Measurements from ENCODE around the gene NDFIP2.

Gene NDFIP2

DNA sequence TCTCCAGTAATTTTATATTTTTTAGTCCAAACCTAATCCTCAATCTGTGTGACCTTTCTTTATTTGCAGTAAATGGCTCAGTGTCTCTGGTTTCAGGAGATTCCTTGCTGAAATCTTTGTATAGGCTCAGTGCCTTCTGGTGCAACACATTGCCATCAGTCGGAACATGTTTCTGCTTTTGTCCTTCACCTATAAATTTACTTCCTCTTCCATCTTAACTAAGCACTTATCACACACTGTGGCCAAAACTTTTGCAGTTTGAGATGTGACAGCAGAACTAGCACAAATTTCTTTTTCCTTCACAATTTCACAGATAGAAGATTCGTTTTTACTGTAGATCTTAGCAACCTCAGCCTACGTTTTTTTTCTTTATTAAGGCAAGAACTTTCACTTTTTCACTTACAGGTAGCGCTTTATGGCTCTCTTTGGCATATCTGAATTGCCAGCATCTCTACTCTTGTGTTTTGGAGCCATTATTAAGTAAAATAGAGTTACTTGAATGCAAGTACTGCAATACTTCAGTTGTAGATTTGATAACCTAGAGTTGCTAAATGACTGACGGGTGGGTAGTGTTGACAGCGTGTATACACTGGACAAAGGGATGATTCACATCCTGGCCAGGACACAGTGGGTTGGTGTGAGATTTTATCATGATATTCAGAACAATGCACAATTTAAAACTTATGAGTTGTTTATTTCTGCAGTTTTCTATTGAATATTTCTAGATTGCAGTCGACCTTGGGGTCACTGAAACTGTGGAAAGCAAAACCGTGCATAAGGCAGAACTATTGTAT lies 44.3 kb downstream of the NDFIP2 start:
- no peak for DNase-seq (ENCODE audit: low read depth, low spot score)
- H3K4me3 ChIP-seq (ENCODE audit: insufficient read length, low read depth), result no peak overlapping the region

DNA sequence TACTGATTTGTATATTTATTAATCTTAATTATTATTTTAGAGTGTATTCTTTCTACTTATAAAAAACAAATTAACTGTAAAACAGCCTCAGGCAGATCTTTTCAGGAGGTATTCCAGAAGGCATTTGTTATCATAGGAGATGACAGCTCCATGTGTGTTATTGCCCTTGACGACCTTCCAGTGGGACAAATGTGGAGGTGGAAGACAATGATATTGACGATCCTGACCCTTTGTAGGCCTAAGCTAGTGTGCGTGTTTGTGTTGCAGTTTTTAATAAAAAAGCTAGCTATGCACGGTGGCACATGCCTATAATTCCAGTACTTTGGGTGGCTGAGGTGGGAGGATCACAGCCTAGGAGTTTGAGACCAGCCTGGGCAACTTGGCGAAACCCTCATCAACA lies 46.7 kb downstream of the NDFIP2 start:
- DNase-seq (ENCODE audit: low read depth, low spot score), result no peak
- TF ChIP-seq ZNF274 (IDR thresholded peaks at IDR 0.05; ENCODE audit: low read depth, low read length) (no peak), YY1 (IDR thresholded peaks at IDR 0.05; ENCODE audit: insufficient read depth, insufficient read length) (no peak), SUZ12 (IDR thresholded peaks at IDR 0.05; ENCODE audit: extremely low read depth, insufficient read depth, insufficient read length) (no peak)
- peaks cover 10% of the 10 kb centered on the region for H3K36me3 ChIP-seq (ENCODE audit: insufficient read depth, insufficient read length, low read length)
- H3K27me3 ChIP-seq (ENCODE audit: insufficient read depth, insufficient read length), result no peaks in the 10 kb centered on the region
- H3K4me3 ChIP-seq (ENCODE audit: insufficient read length, low read depth), result no peak overlapping the region
- no peak overlapping the region for H3K9ac ChIP-seq (ENCODE audit: insufficient read length, low read depth)
- H3K9me3 ChIP-seq (ENCODE audit: insufficient read depth, low read length), result no peaks in the 10 kb centered on the region
- H3K4me1 ChIP-seq (ENCODE audit: insufficient read depth, insufficient read length), result no peaks in the 10 kb centered on the region

More for the DNA sequence above, 44.3 kb downstream of the NDFIP2 start:
- Histone ChIP-seq H3K27me3 (ENCODE audit: insufficient read depth, insufficient read length) (no peaks in the 10 kb centered on the region), H3K9ac (ENCODE audit: insufficient read length, low read depth) (no peak overlapping the region), H3K4me1 (ENCODE audit: insufficient read depth, insufficient read length) (no peaks in the 10 kb centered on the region), H3K9me3 (ENCODE audit: insufficient read depth, low read length) (no peaks in the 10 kb centered on the region), H3K36me3 (ENCODE audit: insufficient read depth, insufficient read length, low read length) (peaks cover 18% of the 10 kb centered on the region)
- TF ChIP-seq SUZ12 (IDR thresholded peaks at IDR 0.05; ENCODE audit: extremely low read depth, insufficient read depth, insufficient read length) (no peak), ZNF274 (IDR thresholded peaks at IDR 0.05; ENCODE audit: low read depth, low read length) (no peak), YY1 (IDR thresholded peaks at IDR 0.05; ENCODE audit: insufficient read depth, insufficient read length) (no peak)

DNA sequence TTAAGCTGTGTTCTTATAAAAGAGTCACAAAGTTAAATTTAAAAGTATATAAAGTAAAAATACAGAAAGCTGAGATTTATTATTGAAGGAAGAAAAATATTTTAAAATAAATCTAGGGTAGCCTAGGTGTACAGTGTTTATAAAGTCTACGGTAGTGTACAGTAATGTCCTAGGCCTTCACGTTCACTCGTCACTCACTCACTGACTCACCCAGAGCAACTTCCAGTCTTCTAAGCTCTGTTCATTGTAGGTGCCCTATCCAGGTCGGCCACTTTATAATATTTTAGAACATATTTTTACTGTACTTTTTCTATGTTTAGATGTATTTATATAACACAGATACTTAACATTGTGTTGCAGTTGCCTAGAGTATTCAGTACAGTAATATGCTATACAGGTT lies 47.4 kb downstream of the NDFIP2 start:
- no peaks in the 10 kb centered on the region for H3K27me3 ChIP-seq (ENCODE audit: insufficient read depth, insufficient read length)
- H3K9me3 ChIP-seq (ENCODE audit: insufficient read depth, low read length), result no peaks in the 10 kb centered on the region
- TF ChIP-seq SUZ12 (IDR thresholded peaks at IDR 0.05; ENCODE audit: extremely low read depth, insufficient read depth, insufficient read length) (no peak), YY1 (IDR thresholded peaks at IDR 0.05; ENCODE audit: insufficient read depth, insufficient read length) (no peak), ZNF274 (IDR thresholded peaks at IDR 0.05; ENCODE audit: low read depth, low read length) (no peak)
- peaks cover 6% of the 10 kb centered on the region for H3K36me3 ChIP-seq (ENCODE audit: insufficient read depth, insufficient read length, low read length)
- no peak for DNase-seq (ENCODE audit: low read depth, low spot score)
- H3K4me3 ChIP-seq (ENCODE audit: insufficient read length, low read depth), result no peak overlapping the region
- no peak overlapping the region for H3K9ac ChIP-seq (ENCODE audit: insufficient read length, low read depth)
- no peaks in the 10 kb centered on the region for H3K4me1 ChIP-seq (ENCODE audit: insufficient read depth, insufficient read length)

DNA sequence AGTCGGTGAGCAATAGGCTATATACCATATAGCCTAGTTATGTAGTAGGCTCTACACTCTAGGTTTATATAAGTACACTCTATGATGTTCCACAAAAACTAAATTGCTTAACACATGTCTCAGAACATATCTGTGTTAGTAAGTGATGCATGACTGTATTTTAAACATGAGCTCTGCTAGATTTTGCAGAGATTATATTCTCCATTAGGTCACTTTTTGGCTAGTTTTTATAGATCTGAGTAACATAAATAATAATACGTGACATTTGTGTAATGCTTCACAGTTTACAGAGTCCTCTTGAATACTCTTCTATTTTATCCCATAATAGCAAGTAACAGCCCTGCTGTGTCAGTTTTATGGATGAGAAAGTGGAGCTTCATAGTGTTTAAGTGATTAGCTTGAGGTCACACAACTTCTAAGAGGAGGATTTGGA lies 47.8 kb downstream of the NDFIP2 start:
- no peak overlapping the region for H3K9ac ChIP-seq (ENCODE audit: insufficient read length, low read depth)
- no peak overlapping the region for H3K4me3 ChIP-seq (ENCODE audit: insufficient read length, low read depth)
- TF ChIP-seq SUZ12 (IDR thresholded peaks at IDR 0.05; ENCODE audit: extremely low read depth, insufficient read depth, insufficient read length) (no peak), YY1 (IDR thresholded peaks at IDR 0.05; ENCODE audit: insufficient read depth, insufficient read length) (no peak), ZNF274 (IDR thresholded peaks at IDR 0.05; ENCODE audit: low read depth, low read length) (no peak)
- H3K4me1 ChIP-seq (ENCODE audit: insufficient read depth, insufficient read length), result no peaks in the 10 kb centered on the region
- no peak for DNase-seq (ENCODE audit: low read depth, low spot score)
- H3K9me3 ChIP-seq (ENCODE audit: insufficient read depth, low read length), result no peaks in the 10 kb centered on the region
- peaks cover 6% of the 10 kb centered on the region for H3K36me3 ChIP-seq (ENCODE audit: insufficient read depth, insufficient read length, low read length)
- no peaks in the 10 kb centered on the region for H3K27me3 ChIP-seq (ENCODE audit: insufficient read depth, insufficient read length)

DNA sequence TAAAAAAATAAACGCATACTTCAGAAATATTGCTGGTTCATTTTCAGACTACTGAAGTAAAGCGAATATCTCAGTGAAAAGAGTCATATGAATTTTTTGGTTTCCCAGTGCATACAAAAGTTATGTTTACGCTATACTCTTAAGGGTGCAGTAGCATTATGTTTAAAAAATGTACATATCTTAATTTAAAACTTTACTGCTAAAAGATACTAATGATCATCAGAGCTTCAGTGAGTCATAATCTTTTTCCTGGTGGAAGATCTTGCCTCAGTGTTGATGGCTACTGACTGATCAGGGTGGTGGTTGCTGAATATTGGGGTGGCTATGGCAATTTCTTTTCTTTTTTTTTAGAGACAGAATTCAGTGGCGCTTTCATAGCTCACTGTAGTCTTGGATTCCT lies 48.9 kb downstream of the NDFIP2 start:
- no peak for TF ChIP-seq ZNF274 (IDR thresholded peaks at IDR 0.05; ENCODE audit: low read depth, low read length)
- no peak for TF ChIP-seq SUZ12 (IDR thresholded peaks at IDR 0.05; ENCODE audit: extremely low read depth, insufficient read depth, insufficient read length)
- no peak for TF ChIP-seq YY1 (IDR thresholded peaks at IDR 0.05; ENCODE audit: insufficient read depth, insufficient read length)
- Histone ChIP-seq H3K4me3 (ENCODE audit: insufficient read length, low read depth) (no peak overlapping the region), H3K4me1 (ENCODE audit: insufficient read depth, insufficient read length) (no peaks in the 10 kb centered on the region), H3K9me3 (ENCODE audit: insufficient read depth, low read length) (no peaks in the 10 kb centered on the region), H3K27me3 (ENCODE audit: insufficient read depth, insufficient read length) (no peaks in the 10 kb centered on the region), H3K36me3 (ENCODE audit: insufficient read depth, insufficient read length, low read length) (peaks cover 6% of the 10 kb centered on the region), H3K9ac (ENCODE audit: insufficient read length, low read depth) (no peak overlapping the region)
- no peak for DNase-seq (ENCODE audit: low read depth, low spot score)

DNA sequence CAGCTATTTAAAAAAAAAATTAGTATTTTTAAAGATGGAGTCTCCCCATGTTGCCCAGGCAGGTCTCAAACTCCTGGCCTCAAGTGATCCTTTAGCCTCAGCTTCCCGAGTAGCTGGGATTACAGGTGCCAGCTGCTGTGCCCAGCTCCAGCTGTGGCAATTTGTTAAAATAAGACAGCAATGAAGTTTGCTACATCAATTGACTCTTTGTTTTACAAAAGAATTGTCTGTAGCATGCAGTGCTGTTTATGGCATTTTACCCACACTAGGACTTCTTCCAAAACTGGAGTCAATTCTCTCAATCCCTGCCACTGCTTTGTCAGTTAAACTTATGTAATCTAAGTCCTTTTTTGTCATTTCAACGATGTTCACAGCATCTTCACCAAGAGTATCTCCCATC lies 49.3 kb downstream of the NDFIP2 start:
- H3K4me3 ChIP-seq (ENCODE audit: insufficient read length, low read depth), result no peak overlapping the region
- no peaks in the 10 kb centered on the region for H3K27me3 ChIP-seq (ENCODE audit: insufficient read depth, insufficient read length)
- peaks cover 6% of the 10 kb centered on the region for H3K36me3 ChIP-seq (ENCODE audit: insufficient read depth, insufficient read length, low read length)
- H3K9ac ChIP-seq (ENCODE audit: insufficient read length, low read depth), result no peak overlapping the region
- H3K9me3 ChIP-seq (ENCODE audit: insufficient read depth, low read length), result no peaks in the 10 kb centered on the region
- H3K4me1 ChIP-seq (ENCODE audit: insufficient read depth, insufficient read length), result no peaks in the 10 kb centered on the region
- no peak for TF ChIP-seq SUZ12 (IDR thresholded peaks at IDR 0.05; ENCODE audit: extremely low read depth, insufficient read depth, insufficient read length)
- no peak for TF ChIP-seq YY1 (IDR thresholded peaks at IDR 0.05; ENCODE audit: insufficient read depth, insufficient read length)
- no peak for TF ChIP-seq ZNF274 (IDR thresholded peaks at IDR 0.05; ENCODE audit: low read depth, low read length)
- no peak for DNase-seq (ENCODE audit: low read depth, low spot score)

DNA sequence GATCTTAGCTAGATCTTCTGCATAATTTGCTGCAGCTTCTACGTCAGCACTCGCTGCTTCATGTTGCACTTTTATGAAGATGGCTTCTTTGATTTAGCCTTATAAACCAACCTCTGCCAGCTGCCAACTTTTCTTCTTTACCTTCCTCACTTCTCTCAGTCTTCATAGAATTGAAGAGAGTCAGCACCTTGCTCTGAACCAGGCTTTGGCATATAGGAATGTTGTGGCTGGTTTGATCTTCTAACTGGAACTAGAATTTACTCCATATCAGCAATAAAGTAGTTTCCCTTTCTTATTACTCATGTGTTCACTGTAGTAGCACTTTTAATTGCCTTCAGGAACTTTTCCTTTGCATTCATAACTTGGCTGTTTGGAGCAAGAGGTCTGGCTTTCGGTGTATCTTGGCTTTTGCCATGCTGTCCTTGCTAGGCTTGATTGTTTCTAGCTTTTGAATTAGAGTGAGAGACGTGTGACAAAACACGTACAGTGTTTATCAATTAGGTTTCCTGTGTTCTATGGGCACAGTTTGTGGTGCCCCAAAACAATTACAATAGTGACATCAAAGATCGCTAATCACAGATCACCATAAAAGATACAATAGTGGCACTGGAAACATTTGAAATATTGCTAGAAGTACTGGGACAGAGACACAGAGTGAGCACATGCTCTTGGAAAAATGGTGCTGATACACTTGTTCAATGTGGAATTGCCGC lies 50.7 kb downstream of the NDFIP2 start:
- Histone ChIP-seq H3K9ac (ENCODE audit: insufficient read length, low read depth) (no peak overlapping the region), H3K36me3 (ENCODE audit: insufficient read depth, insufficient read length, low read length) (no peaks in the 10 kb centered on the region), H3K4me1 (ENCODE audit: insufficient read depth, insufficient read length) (no peaks in the 10 kb centered on the region), H3K9me3 (ENCODE audit: insufficient read depth, low read length) (no peaks in the 10 kb centered on the region), H3K27me3 (ENCODE audit: insufficient read depth, insufficient read length) (no peaks in the 10 kb centered on the region), H3K4me3 (ENCODE audit: insufficient read length, low read depth) (no peak overlapping the region)
- no peak for TF ChIP-seq SUZ12 (IDR thresholded peaks at IDR 0.05; ENCODE audit: extremely low read depth, insufficient read depth, insufficient read length)
- TF ChIP-seq ZNF274 (IDR thresholded peaks at IDR 0.05; ENCODE audit: low read depth, low read length), result no peak
- no peak for TF ChIP-seq YY1 (IDR thresholded peaks at IDR 0.05; ENCODE audit: insufficient read depth, insufficient read length)
- no peak for DNase-seq (ENCODE audit: low read depth, low spot score)

Measured in NT2/D1 (cell line).